ENCODE measurements around the gene ING3. TPM values are rescaled to one million over a fixed set of nuclear protein-coding genes. Genes with fewer than 3 reads are reported as not detected.

Gene ING3
- total and polyA plus RNA-seq, 2 of the 13 experiments (the other 11 are each of a cell fraction or from before 2014, with no cell fraction given): 6.9 to 12.8 TPM

DNA sequence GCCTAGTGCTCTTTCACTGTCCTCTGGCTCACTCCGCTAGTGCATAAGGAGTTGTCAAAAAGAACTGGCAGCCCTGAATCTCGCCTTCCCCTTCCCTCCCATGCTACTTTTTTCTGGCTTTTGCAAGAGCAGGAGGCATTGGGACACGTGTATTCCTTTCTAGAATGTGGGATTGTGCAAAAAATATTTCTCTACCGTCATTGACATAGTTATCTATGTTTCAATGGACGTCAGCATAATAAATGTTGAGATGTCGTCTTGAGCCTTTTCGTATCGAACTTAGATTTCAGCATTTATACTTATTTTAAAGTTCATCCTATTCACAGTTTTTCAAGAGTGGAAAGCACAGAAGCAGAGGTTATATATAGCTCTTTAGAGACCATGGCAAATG is 727 bp downstream of the ING3 start (continued):
- TF ChIP-seq, protein P1, sequence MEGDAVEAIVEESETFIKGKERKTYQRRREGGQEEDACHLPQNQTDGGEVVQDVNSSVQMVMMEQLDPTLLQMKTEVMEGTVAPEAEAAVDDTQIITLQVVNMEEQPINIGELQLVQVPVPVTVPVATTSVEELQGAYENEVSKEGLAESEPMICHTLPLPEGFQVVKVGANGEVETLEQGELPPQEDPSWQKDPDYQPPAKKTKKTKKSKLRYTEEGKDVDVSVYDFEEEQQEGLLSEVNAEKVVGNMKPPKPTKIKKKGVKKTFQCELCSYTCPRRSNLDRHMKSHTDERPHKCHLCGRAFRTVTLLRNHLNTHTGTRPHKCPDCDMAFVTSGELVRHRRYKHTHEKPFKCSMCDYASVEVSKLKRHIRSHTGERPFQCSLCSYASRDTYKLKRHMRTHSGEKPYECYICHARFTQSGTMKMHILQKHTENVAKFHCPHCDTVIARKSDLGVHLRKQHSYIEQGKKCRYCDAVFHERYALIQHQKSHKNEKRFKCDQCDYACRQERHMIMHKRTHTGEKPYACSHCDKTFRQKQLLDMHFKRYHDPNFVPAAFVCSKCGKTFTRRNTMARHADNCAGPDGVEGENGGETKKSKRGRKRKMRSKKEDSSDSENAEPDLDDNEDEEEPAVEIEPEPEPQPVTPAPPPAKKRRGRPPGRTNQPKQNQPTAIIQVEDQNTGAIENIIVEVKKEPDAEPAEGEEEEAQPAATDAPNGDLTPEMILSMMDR (CRISPR knock-in tag; IDR thresholded peaks at IDR 0.05): no peak
- TF ChIP-seq GABPB1 (CRISPR knock-in tag; IDR thresholded peaks at IDR 0.05) (no peak), ZFYVE20 (CRISPR knock-in tag; IDR thresholded peaks at IDR 0.05; ENCODE audit: borderline replicate concordance, low read depth) (no peak), TAF1 (CRISPR knock-in tag; IDR thresholded peaks at IDR 0.05) (peak; percentile 11; the same call in 1 of the 2 replicates), ZNF296 (CRISPR knock-in tag; conservative IDR thresholded peaks at IDR 0.05) (no peak), U2AF1 (optimal IDR thresholded peaks at IDR 0.05; ENCODE audit: low read depth, low read length) (no peak), SRF (IDR thresholded peaks at IDR 0.05; ENCODE audit: low read depth, low read length) (no peak), ZNF773 (CRISPR knock-in tag; IDR thresholded peaks at IDR 0.05; ENCODE audit: borderline replicate concordance) (no peak), ZNF766 (CRISPR knock-in tag; IDR thresholded peaks at IDR 0.05; ENCODE audit: borderline replicate concordance) (no peak), NONO (IDR thresholded peaks at IDR 0.05) (no peak), NONO (CRISPR knock-in tag; conservative IDR thresholded peaks at IDR 0.05) (0 out of 2 replicates have a peak, but pooled peaks have one; percentile 3), HDAC6 (IDR thresholded peaks at IDR 0.05; ENCODE audit: low read depth, low read length) (no peak), SRSF4 (IDR thresholded peaks at IDR 0.05; ENCODE audit: low read depth, low read length, poor library complexity, severe bottlenecking) (no peak), SP2 (CRISPR knock-in tag; IDR thresholded peaks at IDR 0.05) (no peak), TOPORS (CRISPR knock-in tag; IDR thresholded peaks at IDR 0.05) (no peak)
- TF ChIP-seq, protein P2, sequence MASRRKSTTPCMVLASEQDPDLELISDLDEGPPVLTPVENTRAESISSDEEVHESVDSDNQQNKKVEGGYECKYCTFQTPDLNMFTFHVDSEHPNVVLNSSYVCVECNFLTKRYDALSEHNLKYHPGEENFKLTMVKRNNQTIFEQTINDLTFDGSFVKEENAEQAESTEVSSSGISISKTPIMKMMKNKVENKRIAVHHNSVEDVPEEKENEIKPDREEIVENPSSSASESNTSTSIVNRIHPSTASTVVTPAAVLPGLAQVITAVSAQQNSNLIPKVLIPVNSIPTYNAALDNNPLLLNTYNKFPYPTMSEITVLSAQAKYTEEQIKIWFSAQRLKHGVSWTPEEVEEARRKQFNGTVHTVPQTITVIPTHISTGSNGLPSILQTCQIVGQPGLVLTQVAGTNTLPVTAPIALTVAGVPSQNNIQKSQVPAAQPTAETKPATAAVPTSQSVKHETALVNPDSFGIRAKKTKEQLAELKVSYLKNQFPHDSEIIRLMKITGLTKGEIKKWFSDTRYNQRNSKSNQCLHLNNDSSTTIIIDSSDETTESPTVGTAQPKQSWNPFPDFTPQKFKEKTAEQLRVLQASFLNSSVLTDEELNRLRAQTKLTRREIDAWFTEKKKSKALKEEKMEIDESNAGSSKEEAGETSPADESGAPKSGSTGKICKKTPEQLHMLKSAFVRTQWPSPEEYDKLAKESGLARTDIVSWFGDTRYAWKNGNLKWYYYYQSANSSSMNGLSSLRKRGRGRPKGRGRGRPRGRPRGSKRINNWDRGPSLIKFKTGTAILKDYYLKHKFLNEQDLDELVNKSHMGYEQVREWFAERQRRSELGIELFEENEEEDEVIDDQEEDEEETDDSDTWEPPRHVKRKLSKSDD (CRISPR knock-in tag; IDR thresholded peaks at IDR 0.05; ENCODE audit: low read depth): no peak
- TF ChIP-seq, protein P3, sequence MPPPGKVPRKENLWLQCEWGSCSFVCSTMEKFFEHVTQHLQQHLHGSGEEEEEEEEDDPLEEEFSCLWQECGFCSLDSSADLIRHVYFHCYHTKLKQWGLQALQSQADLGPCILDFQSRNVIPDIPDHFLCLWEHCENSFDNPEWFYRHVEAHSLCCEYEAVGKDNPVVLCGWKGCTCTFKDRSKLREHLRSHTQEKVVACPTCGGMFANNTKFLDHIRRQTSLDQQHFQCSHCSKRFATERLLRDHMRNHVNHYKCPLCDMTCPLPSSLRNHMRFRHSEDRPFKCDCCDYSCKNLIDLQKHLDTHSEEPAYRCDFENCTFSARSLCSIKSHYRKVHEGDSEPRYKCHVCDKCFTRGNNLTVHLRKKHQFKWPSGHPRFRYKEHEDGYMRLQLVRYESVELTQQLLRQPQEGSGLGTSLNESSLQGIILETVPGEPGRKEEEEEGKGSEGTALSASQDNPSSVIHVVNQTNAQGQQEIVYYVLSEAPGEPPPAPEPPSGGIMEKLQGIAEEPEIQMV (CRISPR knock-in tag; IDR thresholded peaks at IDR 0.05; ENCODE audit: low read depth): no peak
- TF ChIP-seq, protein P4, sequence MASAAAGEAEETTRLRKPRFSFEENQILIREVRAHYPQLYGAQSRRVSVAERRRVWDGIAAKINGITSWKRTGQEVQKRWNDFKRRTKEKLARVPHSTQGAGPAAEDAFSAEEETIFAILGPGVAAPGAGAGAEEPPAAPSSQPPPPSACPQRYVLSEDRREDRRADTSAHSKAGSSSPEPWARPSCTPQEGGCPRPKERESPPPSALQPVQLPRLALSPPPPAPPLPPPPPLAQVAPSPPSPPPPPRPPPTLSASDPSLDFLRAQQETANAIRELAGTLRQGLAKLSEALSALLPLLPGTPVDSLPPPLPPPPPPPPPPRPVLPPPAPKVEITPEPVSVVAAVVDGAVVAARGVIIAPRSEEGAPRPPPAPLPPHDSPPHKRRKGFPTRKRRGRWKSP (CRISPR knock-in tag; IDR thresholded peaks at IDR 0.05): peak; percentile 39; the same call in 1 of the 2 replicates
- TF ChIP-seq, protein P5, sequence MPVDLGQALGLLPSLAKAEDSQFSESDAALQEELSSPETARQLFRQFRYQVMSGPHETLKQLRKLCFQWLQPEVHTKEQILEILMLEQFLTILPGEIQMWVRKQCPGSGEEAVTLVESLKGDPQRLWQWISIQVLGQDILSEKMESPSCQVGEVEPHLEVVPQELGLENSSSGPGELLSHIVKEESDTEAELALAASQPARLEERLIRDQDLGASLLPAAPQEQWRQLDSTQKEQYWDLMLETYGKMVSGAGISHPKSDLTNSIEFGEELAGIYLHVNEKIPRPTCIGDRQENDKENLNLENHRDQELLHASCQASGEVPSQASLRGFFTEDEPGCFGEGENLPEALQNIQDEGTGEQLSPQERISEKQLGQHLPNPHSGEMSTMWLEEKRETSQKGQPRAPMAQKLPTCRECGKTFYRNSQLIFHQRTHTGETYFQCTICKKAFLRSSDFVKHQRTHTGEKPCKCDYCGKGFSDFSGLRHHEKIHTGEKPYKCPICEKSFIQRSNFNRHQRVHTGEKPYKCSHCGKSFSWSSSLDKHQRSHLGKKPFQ (CRISPR knock-in tag; IDR thresholded peaks at IDR 0.05; ENCODE audit: insufficient replicate concordance): no peak
- TF ChIP-seq, protein P6, sequence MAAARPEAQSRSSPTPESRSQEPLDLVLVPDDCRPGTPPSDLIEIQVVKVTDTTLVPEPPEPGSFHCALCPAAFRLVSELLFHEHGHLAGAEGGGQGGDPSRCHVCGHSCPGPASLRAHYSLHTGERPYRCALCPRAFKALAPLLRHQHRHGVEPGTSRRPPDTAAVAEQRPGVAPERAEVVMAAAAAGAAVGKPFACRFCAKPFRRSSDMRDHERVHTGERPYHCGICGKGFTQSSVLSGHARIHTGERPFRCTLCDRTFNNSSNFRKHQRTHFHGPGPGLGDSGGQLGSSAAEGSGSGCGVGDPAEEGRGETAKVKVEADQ (CRISPR knock-in tag; IDR thresholded peaks at IDR 0.05; ENCODE audit: borderline replicate concordance): no peak
